Pancreas (tissue), 10 donors: ENCODE data around the gene RHBDD3. TPM values are rescaled to one million over a fixed set of nuclear protein-coding genes. Genes with fewer than 3 reads are reported as not detected.

Source experiments
- ATAC-seq, 4 donors: fragments of 200-7000 bp; cut with Tn5 transposase; one replicate each; pipeline versions ENCODE4 v1.8.0 to v1.9.1; 2020; ENCODE audit warnings: mild to moderate bottlenecking in 4 of 4, moderate library complexity in 4 of 4
- DNase-seq, 6 donors: peaks; one replicate each; pipeline ENCODE4 v3.0.0-alpha.2; 2020
- FAIRE-seq: peaks from 2 replicates; lab custom pipeline; 2012; peaks lifted over from hg19 to GRCh38; lab: Jason Lieb, UNC
- H3K27ac ChIP-seq, 4 donors: fragments of 200-600 bp; sonication (generic); 1 replicate in 3 of 4; 2 replicates in 1 of 4; pipeline versions ENCODE4 v1.5.0 to v1.8.0; 2020
- H3K27me3 ChIP-seq, 4 donors: fragments of 200-600 bp; one replicate each; pipeline ENCODE4 v1.8.0; 2021
- H3K36me3 ChIP-seq, 3 donors: fragments of 200-600 bp; sonication (generic) in 1 of 3; one replicate each; pipeline versions ENCODE4 v1.5.0 to v1.8.0; 2020 to 2021
- H3K4me1 ChIP-seq, 3 donors: fragments of 200-600 bp; one replicate each; pipeline ENCODE4 v1.8.0; 2021
- H3K4me3 ChIP-seq, 4 donors: fragments of 200-600 bp; sonication (generic) in 2 of 4; one replicate each; pipeline versions ENCODE4 v1.5.0 to v1.8.0; 2020 to 2021
- H3K9me3 ChIP-seq, 4 donors: fragments of 200-600 bp; one replicate each; pipeline ENCODE4 v1.8.0; 2021
- WGBS, 2 donors: extraction: QIAGEN DNeasy Blood & Tissue Kit; methylation state at CpG; one replicate each; pipeline ENCODE4 v1.1.7; 2013; 5-methylcytosine and 5-hydroxymethylcytosine counted together
- intact Hi-C, 3 donors: fragments of 100-400 bp; cut with DNase I; formaldehyde crosslinking; loops; one replicate each; pipeline versions ENCODE4 v1.11.1 to v1.14.2; 2022
- polyA plus RNA-seq, 2 donors: library from polyadenylated mRNA; stranded (reverse); fragments of 200-250 nt; gene quantifications; one replicate each; pipeline ENCODE4 v1.2.3, GENCODE V29; 2013
- total RNA-seq, 6 donors: library from RNA; stranded (reverse); fragmentation: NEBNext Ultra II Directional in 4 of 6; extraction: Animal tissue kit (Norgen Biotek cat#: 25700) in 4 of 6; gene quantifications; one replicate each; pipeline versions ENCODE4 v1.2.1 to v1.2.4, GENCODE V29; 2021 to 2023
- TF ChIP-seq, protein P1 (sequence below), 4 donors: fragments of 200-600 bp; sonication (generic) in 3 of 4; IDR thresholded peaks; one replicate each; pipeline versions ENCODE4 v1.5.0 to v1.8.0; 2021; ENCODE audit warnings: antibody characterized with exemption in 4 of 4
- donor health status: healthy with polysubstance abuse.
- donor health status: DM: no; HTN: no; CAD: no; lungs with moderate emphysema.
- donor health status: DM: no; HTN: no; CAD: no.
- donor health status: control.
- donor health status: control.
- donor health status: Bipolar disorder and iron deficiency.
- donor health status: DM: yes; HTN: yes; CAD: no.
- donor health status: DM: no; HTN: no; CAD: no.
- donor health status: DM: no; HTN: no; CAD: no.
- donor health status: DM: yes; HTN: yes; CAD: no.

RHBDD3 gene
- total and polyA plus RNA-seq, 8 donors = 5.4 to 38.2 (median 10.1) TPM

GRCh38 chr22:29263791-29264276 lies 3.9 kb downstream of the RHBDD3 start:
- intact Hi-C loops = no loop called here
- no peak overlapping the region for H3K4me3 ChIP-seq
- DNase-seq (peak in 5 of 6 donors; percentile 53 to 89 (median 78)), FAIRE-seq (no peak), ATAC-seq (peak in 3 of 4 donors; percentile 8 to 47 (median 39))
- TF ChIP-seq, protein P1, sequence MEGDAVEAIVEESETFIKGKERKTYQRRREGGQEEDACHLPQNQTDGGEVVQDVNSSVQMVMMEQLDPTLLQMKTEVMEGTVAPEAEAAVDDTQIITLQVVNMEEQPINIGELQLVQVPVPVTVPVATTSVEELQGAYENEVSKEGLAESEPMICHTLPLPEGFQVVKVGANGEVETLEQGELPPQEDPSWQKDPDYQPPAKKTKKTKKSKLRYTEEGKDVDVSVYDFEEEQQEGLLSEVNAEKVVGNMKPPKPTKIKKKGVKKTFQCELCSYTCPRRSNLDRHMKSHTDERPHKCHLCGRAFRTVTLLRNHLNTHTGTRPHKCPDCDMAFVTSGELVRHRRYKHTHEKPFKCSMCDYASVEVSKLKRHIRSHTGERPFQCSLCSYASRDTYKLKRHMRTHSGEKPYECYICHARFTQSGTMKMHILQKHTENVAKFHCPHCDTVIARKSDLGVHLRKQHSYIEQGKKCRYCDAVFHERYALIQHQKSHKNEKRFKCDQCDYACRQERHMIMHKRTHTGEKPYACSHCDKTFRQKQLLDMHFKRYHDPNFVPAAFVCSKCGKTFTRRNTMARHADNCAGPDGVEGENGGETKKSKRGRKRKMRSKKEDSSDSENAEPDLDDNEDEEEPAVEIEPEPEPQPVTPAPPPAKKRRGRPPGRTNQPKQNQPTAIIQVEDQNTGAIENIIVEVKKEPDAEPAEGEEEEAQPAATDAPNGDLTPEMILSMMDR (IDR thresholded peaks at IDR 0.05) = no peak
- no peaks in the 10 kb centered on the region for H3K27me3 ChIP-seq
- H3K9me3 ChIP-seq = no peaks in the 10 kb centered on the region
- H3K27ac ChIP-seq = peak overlapping the region; percentile 16 to 58 (median 43)
- H3K4me1 ChIP-seq = peaks cover 4 to 10% (median 5%) of the 10 kb centered on the region in 3 donors
- 41 to 49% methylated on average over 14 of the region's 14 CpGs for WGBS, 2 donors
- no peaks in the 10 kb centered on the region for H3K36me3 ChIP-seq

DNA sequence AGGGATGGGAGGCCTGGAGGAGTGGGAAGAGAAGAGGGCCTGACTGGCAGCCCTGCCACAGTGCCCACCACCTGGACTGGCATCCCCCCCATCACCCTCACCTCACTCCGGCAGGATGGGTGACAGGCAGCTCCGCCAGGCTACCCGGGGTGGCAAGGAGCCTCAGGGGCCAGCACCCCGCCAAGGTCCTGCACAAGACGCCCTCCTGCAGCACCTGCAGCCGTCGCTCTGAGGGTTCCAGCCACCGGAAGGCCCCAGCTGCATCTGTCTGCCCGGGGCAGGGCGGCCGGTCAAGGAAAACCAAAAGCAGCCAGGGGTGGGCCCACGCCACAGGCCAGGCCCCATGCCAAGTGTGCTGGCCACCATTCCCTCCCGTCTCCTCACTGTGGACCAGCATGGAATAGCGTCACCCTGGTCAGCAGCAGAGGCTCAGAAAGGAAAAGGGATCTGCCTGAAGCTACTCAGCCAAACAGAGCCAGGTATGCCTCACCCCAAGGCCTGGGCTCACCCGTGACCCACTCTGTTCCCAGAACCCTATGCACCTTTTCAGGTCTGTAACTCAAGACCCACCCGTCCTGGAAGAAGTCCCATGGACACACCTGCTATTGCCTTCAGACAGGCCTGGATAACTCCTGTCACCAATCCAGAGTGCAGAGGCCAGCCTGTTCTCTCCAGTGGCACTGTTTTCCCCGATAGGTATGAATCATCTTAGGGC lies 7.0 kb downstream of the RHBDD3 start:
- H3K27ac ChIP-seq = no peak overlapping the region
- 91 to 93% methylated on average over 17 of the region's 17 CpGs for WGBS, 2 donors
- no peaks in the 10 kb centered on the region for H3K9me3 ChIP-seq
- no peak for FAIRE-seq
- no peak for ATAC-seq
- H3K4me3 ChIP-seq = no peak overlapping the region
- DNase-seq = peak in 2 of 6 donors; percentile 39 to 51
- TF ChIP-seq, protein P1 (IDR thresholded peaks at IDR 0.05) = no peak
- H3K4me1 ChIP-seq = peaks cover 0 to 5% (median 4%) of the 10 kb centered on the region in 3 donors
- H3K36me3 ChIP-seq = no peaks in the 10 kb centered on the region
- intact Hi-C loops = no loop called here
- no peaks in the 10 kb centered on the region for H3K27me3 ChIP-seq

- no peaks in the 10 kb centered on the region for H3K9me3 ChIP-seq
- DNase-seq (peak in 1 of 6 donors; percentile 55), ATAC-seq (no peak), FAIRE-seq (no peak)
- TF ChIP-seq, protein P1 (IDR thresholded peaks at IDR 0.05) = no peak
- H3K4me1 ChIP-seq = peaks cover 0 to 5% (median 4%) of the 10 kb centered on the region in 3 donors
- no peaks in the 10 kb centered on the region for H3K27me3 ChIP-seq
- WGBS, 2 donors = 89 to 91% methylated on average over 12 to 13 of the region's 13 CpGs
- no peaks in the 10 kb centered on the region for H3K36me3 ChIP-seq
- no peak overlapping the region for H3K4me3 ChIP-seq
- H3K27ac ChIP-seq = no peak overlapping the region
- intact Hi-C loops = no loop called here
Measured at GRCh38 chr22:29260031-29260560, 7.7 kb downstream of the RHBDD3 start.

DNA sequence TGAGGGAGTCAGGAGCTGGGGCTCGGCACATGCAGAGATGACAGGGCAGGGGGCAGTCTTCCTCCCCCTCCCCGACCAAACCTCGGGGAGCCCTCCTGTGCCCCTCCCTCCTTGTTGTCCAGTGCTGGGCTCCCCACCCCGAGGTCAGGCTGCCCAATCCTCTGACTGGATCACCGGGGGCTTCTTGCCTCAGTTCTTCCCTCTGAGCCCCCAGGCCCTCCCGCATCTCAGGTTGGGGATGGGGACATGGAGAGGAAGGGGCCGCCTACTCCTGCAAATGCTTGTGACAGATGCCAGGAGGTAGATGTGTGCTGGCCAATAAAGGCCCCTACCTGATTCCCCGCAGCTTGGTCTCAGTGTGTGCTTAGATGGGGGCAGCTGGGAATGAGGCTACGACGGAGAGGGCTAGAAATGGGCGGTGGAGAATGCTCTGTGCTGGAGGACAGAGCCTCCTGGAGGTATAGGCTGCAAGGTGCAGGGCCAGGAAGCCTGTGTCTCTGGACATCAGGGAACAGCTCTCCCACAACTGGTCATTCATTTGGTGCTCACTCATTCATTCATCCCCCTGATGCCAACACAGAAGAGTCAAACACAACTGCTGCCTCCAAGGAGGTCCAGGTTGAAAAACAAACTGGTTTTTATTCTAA lies 8.4 kb downstream of the RHBDD3 start:
- no peak for DNase-seq
- Histone ChIP-seq H3K4me3 (no peak overlapping the region), H3K9me3 (no peaks in the 10 kb centered on the region), H3K4me1 (peaks cover 0 to 5% (median 4%) of the 10 kb centered on the region in 3 donors), H3K27ac (no peak overlapping the region), H3K27me3 (no peaks in the 10 kb centered on the region), H3K36me3 (no peaks in the 10 kb centered on the region)
- 81 to 92% methylated on average over 11 of the region's 11 CpGs for WGBS, 2 donors
- TF ChIP-seq, protein P1 (IDR thresholded peaks at IDR 0.05) = no peak
- no peak for ATAC-seq
- intact Hi-C loops = no loop called here
- FAIRE-seq = no peak
